Measurements from ENCODE around the gene DSCAM.

The DSCAM gene

DNA sequence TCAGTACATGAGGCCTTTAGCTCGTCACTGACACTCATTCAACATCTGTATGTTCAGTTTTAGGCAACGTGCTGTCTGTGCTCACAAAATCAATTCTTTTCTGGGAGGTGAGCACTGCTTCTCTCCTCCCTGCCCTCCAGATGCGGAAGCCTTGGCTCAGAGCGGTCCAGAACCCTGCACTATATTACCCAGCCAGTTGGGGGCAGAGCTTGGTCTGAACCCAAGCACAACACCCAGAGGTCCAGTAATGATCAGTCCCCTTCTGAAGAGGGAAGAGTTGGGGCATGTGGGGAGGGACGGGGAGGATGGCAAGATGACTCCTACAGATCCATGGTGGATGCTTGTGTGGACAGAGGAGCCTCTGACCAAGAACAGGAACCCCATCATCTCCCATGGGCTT, 5.6 kb upstream of the DSCAM start:
- no peaks in the 10 kb centered on the region for H3K9me3 ChIP-seq (ENCODE audit: control insufficient read depth, low read length)
- no peak overlapping the region for H3K9ac ChIP-seq (ENCODE audit: low read length)
- peaks cover 4% of the 10 kb centered on the region for H3K4me1 ChIP-seq (ENCODE audit: control insufficient read depth, insufficient read depth, low read length)
- no peaks in the 10 kb centered on the region for H3K36me3 ChIP-seq (ENCODE audit: control insufficient read depth, insufficient read depth, low read length)
- no peak overlapping the region for H3K4me3 ChIP-seq (ENCODE audit: low read length)
- H3K27me3 ChIP-seq (ENCODE audit: control insufficient read depth, insufficient read depth, low read length), result peaks cover 21% of the 10 kb centered on the region

DNA sequence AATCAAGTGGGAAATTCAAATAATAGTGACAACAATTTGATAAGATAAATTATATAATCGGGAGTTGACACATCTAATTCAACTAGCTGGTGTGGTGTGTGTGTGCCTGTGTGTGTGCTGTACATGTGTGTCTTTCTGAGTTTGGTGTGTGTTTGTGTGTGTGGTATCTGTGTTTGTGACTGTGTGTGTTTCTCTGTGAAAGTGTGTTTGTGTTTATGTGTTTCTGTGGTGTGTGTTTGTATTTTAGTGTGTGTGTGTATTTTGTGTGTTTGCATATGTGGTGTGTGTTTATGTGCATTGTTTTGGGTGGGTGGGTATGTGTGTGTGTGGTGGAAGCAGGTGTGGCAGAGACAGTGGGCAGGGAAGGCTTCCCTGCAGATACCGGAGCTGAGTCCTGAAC, 4.8 kb upstream of the DSCAM start:
- peaks cover 29% of the 10 kb centered on the region for H3K27me3 ChIP-seq (ENCODE audit: control insufficient read depth, insufficient read depth, low read length)
- peaks cover 4% of the 10 kb centered on the region for H3K4me1 ChIP-seq (ENCODE audit: control insufficient read depth, insufficient read depth, low read length)
- H3K36me3 ChIP-seq (ENCODE audit: control insufficient read depth, insufficient read depth, low read length), result no peaks in the 10 kb centered on the region
- no peak overlapping the region for H3K4me3 ChIP-seq (ENCODE audit: low read length)
- no peaks in the 10 kb centered on the region for H3K9me3 ChIP-seq (ENCODE audit: control insufficient read depth, low read length)
- H3K9ac ChIP-seq (ENCODE audit: low read length), result no peak overlapping the region

- no peak overlapping the region for H3K4me3 ChIP-seq (ENCODE audit: low read length)
- H3K9ac ChIP-seq (ENCODE audit: low read length), result no peak overlapping the region
- peaks cover 38% of the 10 kb centered on the region for H3K27me3 ChIP-seq (ENCODE audit: control insufficient read depth, insufficient read depth, low read length)
- H3K9me3 ChIP-seq (ENCODE audit: control insufficient read depth, low read length), result no peaks in the 10 kb centered on the region
- peaks cover 4% of the 10 kb centered on the region for H3K4me1 ChIP-seq (ENCODE audit: control insufficient read depth, insufficient read depth, low read length)
- no peaks in the 10 kb centered on the region for H3K36me3 ChIP-seq (ENCODE audit: control insufficient read depth, insufficient read depth, low read length)
Observed at GRCh38 chr21:40850071-40850470, 3.1 kb upstream of the DSCAM start.

DNA sequence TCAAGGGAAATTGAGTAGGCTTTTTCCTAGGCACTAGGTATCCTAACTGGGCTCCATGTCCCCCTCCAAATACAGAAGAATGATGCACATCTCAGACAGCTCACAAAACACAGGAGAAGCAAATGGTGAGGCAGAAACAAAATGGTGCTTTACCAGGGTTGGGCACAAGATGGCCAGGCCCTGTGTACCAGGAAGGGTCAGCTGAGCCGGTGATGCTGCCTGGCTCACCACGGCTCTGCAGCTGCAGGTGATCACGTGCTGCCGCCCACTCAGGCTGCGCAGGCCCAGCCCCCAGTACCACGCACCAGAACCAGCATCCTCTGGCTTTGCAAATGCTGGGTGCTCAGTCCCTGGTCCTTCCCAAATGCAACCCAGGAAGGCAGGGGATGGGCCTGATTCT, 993 bp upstream of the DSCAM start:
- no peaks in the 10 kb centered on the region for H3K36me3 ChIP-seq (ENCODE audit: control insufficient read depth, insufficient read depth, low read length)
- no peak overlapping the region for H3K9ac ChIP-seq (ENCODE audit: low read length)
- H3K27me3 ChIP-seq (ENCODE audit: control insufficient read depth, insufficient read depth, low read length), result peaks cover 42% of the 10 kb centered on the region
- H3K9me3 ChIP-seq (ENCODE audit: control insufficient read depth, low read length), result no peaks in the 10 kb centered on the region
- H3K4me1 ChIP-seq (ENCODE audit: control insufficient read depth, insufficient read depth, low read length), result peaks cover 4% of the 10 kb centered on the region
- H3K4me3 ChIP-seq (ENCODE audit: low read length), result no peak overlapping the region

DNA sequence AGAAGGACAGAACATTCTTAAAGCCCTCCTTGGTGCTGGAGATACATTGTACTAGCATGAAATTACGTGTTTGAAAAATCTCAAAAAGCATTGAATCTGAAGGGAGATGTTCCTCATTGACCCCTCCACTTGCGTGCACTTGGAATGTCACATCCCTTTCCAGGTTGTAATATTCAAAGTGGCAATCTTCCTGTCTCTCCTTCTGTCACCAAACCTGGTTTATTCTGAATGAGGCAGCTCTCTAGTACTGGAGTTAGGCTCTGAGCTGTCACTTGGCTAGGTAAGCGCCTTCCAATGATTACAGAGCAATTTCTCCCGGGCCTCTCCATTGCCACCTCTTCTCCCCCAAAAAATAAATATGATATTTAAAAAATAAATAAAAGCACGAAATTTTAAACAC, 855 bp downstream of the DSCAM start:
- peaks cover 46% of the 10 kb centered on the region for H3K27me3 ChIP-seq (ENCODE audit: control insufficient read depth, insufficient read depth, low read length)
- no peak overlapping the region for H3K4me3 ChIP-seq (ENCODE audit: low read length)

DNA sequence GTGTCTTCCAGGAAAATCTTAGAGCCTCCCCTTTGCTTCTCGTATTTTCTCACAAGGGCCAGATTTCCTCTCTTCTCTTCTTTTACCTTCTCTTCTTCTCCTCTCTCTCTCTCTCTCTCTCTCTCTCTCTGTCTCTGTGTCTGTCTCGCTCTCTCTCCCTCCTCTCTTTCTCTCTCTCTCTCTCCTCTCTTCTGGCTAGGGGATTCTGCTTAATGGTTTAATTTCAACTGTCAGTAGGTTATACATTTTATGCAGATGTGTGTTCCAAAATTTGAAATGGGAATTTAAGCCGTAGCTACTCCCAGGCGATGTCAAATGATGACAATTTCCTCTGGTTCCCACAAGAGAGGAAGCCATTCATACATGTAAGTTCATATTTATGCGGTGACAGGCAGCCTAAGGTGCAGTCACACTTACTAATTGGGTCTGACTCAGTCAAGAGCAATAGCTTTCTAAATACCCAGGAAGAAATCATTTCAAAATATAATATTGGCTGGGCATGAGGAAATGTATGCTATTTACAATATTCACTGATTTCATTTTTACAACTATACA, 1.4 kb downstream of the DSCAM start:
- no peak overlapping the region for H3K9ac ChIP-seq (ENCODE audit: low read length)
- no peaks in the 10 kb centered on the region for H3K4me1 ChIP-seq (ENCODE audit: control insufficient read depth, insufficient read depth, low read length)
- H3K36me3 ChIP-seq (ENCODE audit: control insufficient read depth, insufficient read depth, low read length), result no peaks in the 10 kb centered on the region
- no peak overlapping the region for H3K4me3 ChIP-seq (ENCODE audit: low read length)
- no peaks in the 10 kb centered on the region for H3K9me3 ChIP-seq (ENCODE audit: control insufficient read depth, low read length)
- H3K27me3 ChIP-seq (ENCODE audit: control insufficient read depth, insufficient read depth, low read length), result peaks cover 52% of the 10 kb centered on the region

More for the DNA sequence above, 855 bp downstream of the DSCAM start:
- Histone ChIP-seq H3K4me1 (ENCODE audit: control insufficient read depth, insufficient read depth, low read length) (no peaks in the 10 kb centered on the region), H3K36me3 (ENCODE audit: control insufficient read depth, insufficient read depth, low read length) (no peaks in the 10 kb centered on the region), H3K9me3 (ENCODE audit: control insufficient read depth, low read length) (no peaks in the 10 kb centered on the region), H3K9ac (ENCODE audit: low read length) (no peak overlapping the region)

- no peaks in the 10 kb centered on the region for H3K4me1 ChIP-seq (ENCODE audit: control insufficient read depth, insufficient read depth, low read length)
- H3K4me3 ChIP-seq (ENCODE audit: low read length), result no peak overlapping the region
- peaks cover 58% of the 10 kb centered on the region for H3K27me3 ChIP-seq (ENCODE audit: control insufficient read depth, insufficient read depth, low read length)
- no peak overlapping the region for H3K9ac ChIP-seq (ENCODE audit: low read length)
- H3K36me3 ChIP-seq (ENCODE audit: control insufficient read depth, insufficient read depth, low read length), result no peaks in the 10 kb centered on the region
- no peaks in the 10 kb centered on the region for H3K9me3 ChIP-seq (ENCODE audit: control insufficient read depth, low read length)
Observed at GRCh38 chr21:40844935-40845334, 2.0 kb downstream of the DSCAM start.

- no peaks in the 10 kb centered on the region for H3K36me3 ChIP-seq (ENCODE audit: control insufficient read depth, insufficient read depth, low read length)
- H3K9me3 ChIP-seq (ENCODE audit: control insufficient read depth, low read length), result no peaks in the 10 kb centered on the region
- no peak overlapping the region for H3K9ac ChIP-seq (ENCODE audit: low read length)
- H3K4me3 ChIP-seq (ENCODE audit: low read length), result no peak overlapping the region
- peaks cover 39% of the 10 kb centered on the region for H3K27me3 ChIP-seq (ENCODE audit: control insufficient read depth, insufficient read depth, low read length)
- H3K4me1 ChIP-seq (ENCODE audit: control insufficient read depth, insufficient read depth, low read length), result no peaks in the 10 kb centered on the region
Observed at GRCh38 chr21:40842197-40842552, 4.8 kb downstream of the DSCAM start.

DNA sequence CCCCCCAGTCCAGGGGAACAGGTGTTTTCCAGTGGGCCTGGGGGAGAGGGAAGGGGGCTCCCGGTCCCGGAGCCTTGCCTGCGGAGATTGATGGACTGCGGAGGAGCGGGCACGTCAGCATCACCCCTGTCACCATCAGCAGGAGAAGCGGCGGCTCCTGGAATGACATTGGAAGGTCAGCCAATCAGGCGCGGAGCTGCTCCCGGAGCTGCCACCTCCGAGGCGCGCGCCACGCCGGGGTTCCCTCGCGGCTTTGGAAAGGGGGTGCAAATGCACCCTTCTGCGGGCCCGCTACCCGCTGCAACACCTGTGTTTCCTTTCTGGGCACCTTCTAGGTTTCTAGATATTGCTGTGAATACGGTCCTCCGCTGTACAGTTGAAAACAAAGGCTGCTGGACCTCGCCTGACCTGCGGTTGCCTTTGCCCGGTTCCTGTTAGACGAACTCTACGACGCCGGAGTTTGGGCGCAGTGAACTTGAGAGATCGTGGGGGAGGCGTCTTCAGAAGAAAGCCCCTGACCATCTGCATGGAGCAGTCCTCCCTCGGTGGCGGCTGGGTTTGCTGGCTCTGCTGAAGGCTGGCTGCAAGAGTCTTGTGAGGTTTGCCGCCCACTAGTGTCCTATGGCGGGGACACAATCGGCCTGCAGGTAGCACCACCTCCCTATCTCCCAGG, 5.3 kb downstream of the DSCAM start:
- Histone ChIP-seq H3K36me3 (ENCODE audit: control insufficient read depth, insufficient read depth, low read length) (no peaks in the 10 kb centered on the region), H3K27me3 (ENCODE audit: control insufficient read depth, insufficient read depth, low read length) (peaks cover 35% of the 10 kb centered on the region), H3K9me3 (ENCODE audit: control insufficient read depth, low read length) (no peaks in the 10 kb centered on the region), H3K4me3 (ENCODE audit: low read length) (no peak overlapping the region), H3K9ac (ENCODE audit: low read length) (peak overlapping the region; percentile 6), H3K4me1 (ENCODE audit: control insufficient read depth, insufficient read depth, low read length) (no peaks in the 10 kb centered on the region)

GRCh38 chr21:40840401-40841125, 6.4 kb downstream of the DSCAM start:
- Histone ChIP-seq H3K9me3 (ENCODE audit: control insufficient read depth, low read length) (no peaks in the 10 kb centered on the region), H3K4me1 (ENCODE audit: control insufficient read depth, insufficient read depth, low read length) (no peaks in the 10 kb centered on the region), H3K9ac (ENCODE audit: low read length) (no peak overlapping the region), H3K36me3 (ENCODE audit: control insufficient read depth, insufficient read depth, low read length) (no peaks in the 10 kb centered on the region), H3K4me3 (ENCODE audit: low read length) (no peak overlapping the region), H3K27me3 (ENCODE audit: control insufficient read depth, insufficient read depth, low read length) (peaks cover 31% of the 10 kb centered on the region)

DNA sequence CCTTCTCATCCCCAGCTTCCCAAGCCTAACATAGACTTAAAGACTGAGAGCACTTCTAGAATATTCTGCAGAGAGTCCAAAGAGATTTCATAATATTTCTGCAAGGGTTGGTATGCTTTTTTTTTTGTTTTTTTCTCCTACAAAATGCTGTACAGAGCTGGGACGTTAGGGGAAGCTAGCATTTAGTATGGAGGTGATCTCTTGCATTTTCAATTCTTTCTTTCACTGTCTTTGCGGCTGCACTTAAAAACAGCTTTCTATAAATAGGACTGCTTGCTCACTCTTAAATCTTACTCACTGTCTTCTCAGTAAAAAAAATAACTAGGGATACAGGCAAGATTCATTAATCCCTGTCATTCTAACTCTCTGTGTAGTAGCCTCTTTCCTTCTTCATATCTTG, 7.4 kb downstream of the DSCAM start:
- Histone ChIP-seq H3K9me3 (ENCODE audit: control insufficient read depth, low read length) (no peaks in the 10 kb centered on the region), H3K4me3 (ENCODE audit: low read length) (no peak overlapping the region), H3K36me3 (ENCODE audit: control insufficient read depth, insufficient read depth, low read length) (no peaks in the 10 kb centered on the region), H3K4me1 (ENCODE audit: control insufficient read depth, insufficient read depth, low read length) (no peaks in the 10 kb centered on the region), H3K27me3 (ENCODE audit: control insufficient read depth, insufficient read depth, low read length) (peaks cover 24% of the 10 kb centered on the region), H3K9ac (ENCODE audit: low read length) (no peak overlapping the region)

- H3K27me3 ChIP-seq (ENCODE audit: control insufficient read depth, insufficient read depth, low read length), result peaks cover 21% of the 10 kb centered on the region
Observed at GRCh38 chr21:40837456-40837855, 9.5 kb downstream of the DSCAM start.

More at GRCh38 chr21:40837456-40837855, 9.5 kb downstream of the DSCAM start:
- H3K4me1 ChIP-seq (ENCODE audit: control insufficient read depth, insufficient read depth, low read length), result no peaks in the 10 kb centered on the region
- H3K4me3 ChIP-seq (ENCODE audit: low read length), result no peak overlapping the region
- no peak overlapping the region for H3K9ac ChIP-seq (ENCODE audit: low read length)
- no peaks in the 10 kb centered on the region for H3K9me3 ChIP-seq (ENCODE audit: control insufficient read depth, low read length)
- H3K36me3 ChIP-seq (ENCODE audit: control insufficient read depth, insufficient read depth, low read length), result no peaks in the 10 kb centered on the region
